HG02970 (cell line): ENCODE data around the gene TNFRSF25.

ENCODE experiments used
- ATAC-seq: cut with Tn5 transposase; IDR thresholded peaks from one replicate; pipeline ENCODE4 v1.9.1; 2021; ENCODE audit warnings: mild to moderate bottlenecking, moderate library complexity, moderate number of reproducible peaks; ENCODE audit not compliant: unreplicated experiment, low FRiP score

TNFRSF25 gene, protein sequence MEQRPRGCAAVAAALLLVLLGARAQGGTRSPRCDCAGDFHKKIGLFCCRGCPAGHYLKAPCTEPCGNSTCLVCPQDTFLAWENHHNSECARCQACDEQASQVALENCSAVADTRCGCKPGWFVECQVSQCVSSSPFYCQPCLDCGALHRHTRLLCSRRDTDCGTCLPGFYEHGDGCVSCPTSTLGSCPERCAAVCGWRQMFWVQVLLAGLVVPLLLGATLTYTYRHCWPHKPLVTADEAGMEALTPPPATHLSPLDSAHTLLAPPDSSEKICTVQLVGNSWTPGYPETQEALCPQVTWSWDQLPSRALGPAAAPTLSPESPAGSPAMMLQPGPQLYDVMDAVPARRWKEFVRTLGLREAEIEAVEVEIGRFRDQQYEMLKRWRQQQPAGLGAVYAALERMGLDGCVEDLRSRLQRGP

GRCh38 chr1:6466023-6466422, at the start of gene TNFRSF25:
TNFRSF25 (minus strand) TSS chr1:6466173; CDS start chr1:6466107, 66 bp downstream.
- no peak for ATAC-seq

DNA sequence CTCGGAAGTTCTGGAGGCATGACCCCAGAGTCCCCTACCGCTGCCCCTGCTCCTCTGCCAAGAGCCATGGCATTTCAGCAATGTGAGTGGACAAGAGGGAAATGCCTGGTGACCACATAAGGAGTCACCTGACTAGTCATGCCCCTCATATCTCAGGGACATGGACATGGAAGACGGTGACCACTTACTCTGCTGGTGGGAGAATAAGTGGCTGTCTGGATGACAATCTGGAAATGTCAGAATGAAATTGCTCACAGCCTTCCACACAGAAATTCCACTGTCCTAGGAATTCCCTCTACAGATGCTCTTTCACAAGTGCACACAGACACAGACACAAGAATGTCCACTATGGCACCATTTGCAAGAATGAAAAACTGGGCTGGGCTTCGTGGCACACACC, 49.8 kb upstream of the TNFRSF25 start:
- ATAC-seq: no peak

DNA sequence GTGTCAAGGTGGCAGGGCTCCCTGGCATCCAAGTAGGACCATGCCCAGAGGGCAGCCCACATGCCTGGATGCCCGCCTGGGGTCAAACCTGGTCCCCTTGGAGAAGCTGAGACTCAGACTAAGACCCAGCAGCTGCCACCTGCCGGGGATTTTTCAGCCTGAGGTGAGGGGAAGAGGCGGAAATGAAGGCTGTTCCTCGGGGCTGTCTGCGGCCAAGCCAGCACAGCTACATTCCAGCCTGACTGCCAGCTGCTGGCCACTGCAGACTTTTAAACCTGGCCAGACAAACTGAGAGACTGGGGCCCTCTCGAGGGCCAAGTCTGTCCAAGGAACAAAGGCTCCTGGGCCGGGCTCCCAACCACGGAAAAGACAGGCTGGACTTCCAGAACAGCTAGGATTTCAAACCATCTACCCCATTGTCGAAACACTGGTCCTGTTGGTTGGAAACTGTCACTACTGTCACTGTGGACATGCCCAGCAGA, 47.4 kb upstream of the TNFRSF25 start:
- ATAC-seq: no peak

GRCh38 chr1:6512908-6513280, 46.9 kb upstream of the TNFRSF25 start:
- ATAC-seq: no peak

GRCh38 chr1:6512245-6512907, 46.4 kb upstream of the TNFRSF25 start:
- ATAC-seq: no peak

GRCh38 chr1:6511561-6512244, 45.7 kb upstream of the TNFRSF25 start:
- ATAC-seq: no peak

GRCh38 chr1:6511056-6511455, 45.1 kb upstream of the TNFRSF25 start:
- ATAC-seq: no peak

- no peak for ATAC-seq
Observed at GRCh38 chr1:6510493-6510892, 44.5 kb upstream of the TNFRSF25 start.

DNA sequence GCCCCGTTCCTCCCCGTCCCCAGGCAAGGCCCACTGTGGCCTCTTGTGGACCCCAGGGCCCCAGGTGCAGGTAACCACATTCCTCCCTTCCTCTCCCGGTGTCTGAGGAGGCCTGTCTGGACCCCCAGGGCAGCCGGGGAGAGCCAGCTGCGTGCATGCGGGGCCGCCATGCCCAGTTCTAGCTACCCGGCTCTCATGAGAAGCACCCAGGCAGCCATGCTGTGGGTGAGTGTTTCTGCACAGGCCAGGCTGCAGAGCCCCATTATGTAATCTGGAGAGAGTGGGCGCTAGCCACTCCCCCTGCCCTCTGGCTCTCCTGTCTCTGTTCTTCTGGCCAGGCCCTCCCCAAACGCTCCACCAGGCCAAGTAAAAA, 43.9 kb upstream of the TNFRSF25 start:
- ATAC-seq: no peak

GRCh38 chr1:6509220-6509918, 43.4 kb upstream of the TNFRSF25 start:
- no peak for ATAC-seq

- no peak for ATAC-seq
Observed at GRCh38 chr1:6508816-6509189, 42.8 kb upstream of the TNFRSF25 start.

DNA sequence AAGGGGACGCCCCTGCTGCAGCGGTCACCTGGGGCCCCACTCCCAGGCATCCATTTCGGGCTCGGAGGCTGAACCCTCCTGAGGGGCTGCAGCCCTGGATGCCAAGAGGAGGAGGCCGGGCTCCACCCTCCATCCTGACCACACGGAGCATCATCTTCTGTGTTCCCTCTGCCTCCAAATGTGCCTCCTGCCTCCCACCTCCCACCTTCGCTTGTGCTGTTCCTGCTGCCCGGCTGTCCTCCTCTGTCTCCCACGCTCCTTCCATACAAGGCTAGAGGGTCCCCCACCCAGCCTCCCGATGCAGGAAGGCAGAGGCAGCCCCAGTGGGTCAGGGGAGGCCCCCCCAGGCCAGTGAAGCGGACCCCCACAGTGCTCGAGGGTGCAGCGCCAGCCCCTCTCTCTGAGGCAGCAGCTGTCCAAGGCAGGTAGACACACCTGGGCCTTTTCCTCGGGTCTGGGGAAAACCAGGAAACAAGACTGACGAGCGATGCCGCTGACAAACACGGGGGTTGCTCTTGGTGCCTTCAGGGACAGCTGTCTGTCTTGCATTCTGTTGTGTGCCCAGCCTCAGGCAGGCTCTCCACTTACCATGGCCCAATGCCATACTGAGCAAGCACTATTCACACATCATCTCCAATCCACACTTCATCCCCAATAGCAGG, 42.3 kb upstream of the TNFRSF25 start:
- ATAC-seq: no peak

GRCh38 chr1:6507461-6507911, 41.5 kb upstream of the TNFRSF25 start:
- no peak for ATAC-seq

- ATAC-seq: no peak
Observed at GRCh38 chr1:6507037-6507428, 41.1 kb upstream of the TNFRSF25 start.

- ATAC-seq: no peak
Observed at GRCh38 chr1:6506210-6507036, 40.5 kb upstream of the TNFRSF25 start.

GRCh38 chr1:6505367-6506209, 39.6 kb upstream of the TNFRSF25 start:
- no peak for ATAC-seq

- no peak for ATAC-seq
Observed at GRCh38 chr1:6504887-6505286, 38.9 kb upstream of the TNFRSF25 start.

DNA sequence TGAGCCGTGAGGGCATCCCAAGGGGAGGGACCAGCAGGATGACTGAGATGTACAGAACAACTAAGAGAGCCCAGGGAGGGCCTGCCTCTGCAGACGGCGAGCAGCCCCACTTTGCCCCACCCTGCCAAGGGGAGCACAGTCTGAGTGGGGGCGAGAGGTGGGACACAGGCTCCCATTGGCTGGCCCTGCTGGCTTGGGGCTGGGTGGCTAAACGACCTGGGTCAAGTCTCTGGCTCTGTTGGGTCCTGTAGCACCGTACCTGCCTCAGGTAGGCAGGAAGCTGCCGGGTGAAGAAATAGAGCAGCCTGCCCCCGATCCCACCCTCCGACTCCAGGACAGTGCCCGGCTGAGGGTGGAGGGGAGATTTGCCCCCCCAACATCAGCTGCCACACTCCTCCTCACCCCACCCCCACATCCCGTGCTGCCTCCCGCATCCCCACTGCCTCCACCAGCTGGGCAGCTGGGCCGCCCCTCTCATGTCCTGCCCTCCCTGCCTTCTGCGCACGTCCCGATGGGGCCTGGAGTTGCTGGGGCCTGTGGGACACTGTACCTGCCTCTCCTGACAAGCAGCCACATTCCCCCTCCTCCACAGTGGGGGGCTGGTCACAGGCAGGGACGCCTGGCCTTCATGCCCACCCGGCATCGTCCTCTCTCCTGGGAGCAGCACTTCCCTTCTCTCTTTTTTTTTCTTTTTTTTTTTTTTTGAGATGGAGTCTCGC, 38.1 kb upstream of the TNFRSF25 start:
- no peak for ATAC-seq
